ENCODE results near the gene GALNT9.

Gene GALNT9

DNA sequence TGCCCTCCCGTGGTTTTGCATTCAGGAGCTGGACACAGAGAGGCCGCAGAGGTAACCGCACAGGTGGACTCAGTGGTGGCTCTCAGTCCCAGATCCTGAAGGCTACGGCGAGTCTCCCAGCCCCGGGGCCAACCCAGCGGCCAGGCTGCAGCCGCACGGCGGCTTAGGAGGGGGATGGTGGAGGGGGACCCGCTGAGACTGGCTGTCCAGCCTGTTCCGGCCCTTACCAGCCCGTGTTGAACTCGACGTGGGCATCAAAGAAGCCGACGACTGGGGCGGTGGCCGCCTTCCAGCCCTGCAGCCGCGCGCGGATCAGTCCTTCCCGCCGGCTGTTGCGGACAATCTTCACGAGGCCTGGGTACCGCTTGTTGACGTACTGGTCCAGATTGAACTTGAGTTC is 68.7 kb downstream of the GALNT9 start:
- TF ChIP-seq, protein P1, sequence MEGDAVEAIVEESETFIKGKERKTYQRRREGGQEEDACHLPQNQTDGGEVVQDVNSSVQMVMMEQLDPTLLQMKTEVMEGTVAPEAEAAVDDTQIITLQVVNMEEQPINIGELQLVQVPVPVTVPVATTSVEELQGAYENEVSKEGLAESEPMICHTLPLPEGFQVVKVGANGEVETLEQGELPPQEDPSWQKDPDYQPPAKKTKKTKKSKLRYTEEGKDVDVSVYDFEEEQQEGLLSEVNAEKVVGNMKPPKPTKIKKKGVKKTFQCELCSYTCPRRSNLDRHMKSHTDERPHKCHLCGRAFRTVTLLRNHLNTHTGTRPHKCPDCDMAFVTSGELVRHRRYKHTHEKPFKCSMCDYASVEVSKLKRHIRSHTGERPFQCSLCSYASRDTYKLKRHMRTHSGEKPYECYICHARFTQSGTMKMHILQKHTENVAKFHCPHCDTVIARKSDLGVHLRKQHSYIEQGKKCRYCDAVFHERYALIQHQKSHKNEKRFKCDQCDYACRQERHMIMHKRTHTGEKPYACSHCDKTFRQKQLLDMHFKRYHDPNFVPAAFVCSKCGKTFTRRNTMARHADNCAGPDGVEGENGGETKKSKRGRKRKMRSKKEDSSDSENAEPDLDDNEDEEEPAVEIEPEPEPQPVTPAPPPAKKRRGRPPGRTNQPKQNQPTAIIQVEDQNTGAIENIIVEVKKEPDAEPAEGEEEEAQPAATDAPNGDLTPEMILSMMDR (IDR thresholded peaks at IDR 0.05; ENCODE audit: low read depth, low read length), result no peak

DNA sequence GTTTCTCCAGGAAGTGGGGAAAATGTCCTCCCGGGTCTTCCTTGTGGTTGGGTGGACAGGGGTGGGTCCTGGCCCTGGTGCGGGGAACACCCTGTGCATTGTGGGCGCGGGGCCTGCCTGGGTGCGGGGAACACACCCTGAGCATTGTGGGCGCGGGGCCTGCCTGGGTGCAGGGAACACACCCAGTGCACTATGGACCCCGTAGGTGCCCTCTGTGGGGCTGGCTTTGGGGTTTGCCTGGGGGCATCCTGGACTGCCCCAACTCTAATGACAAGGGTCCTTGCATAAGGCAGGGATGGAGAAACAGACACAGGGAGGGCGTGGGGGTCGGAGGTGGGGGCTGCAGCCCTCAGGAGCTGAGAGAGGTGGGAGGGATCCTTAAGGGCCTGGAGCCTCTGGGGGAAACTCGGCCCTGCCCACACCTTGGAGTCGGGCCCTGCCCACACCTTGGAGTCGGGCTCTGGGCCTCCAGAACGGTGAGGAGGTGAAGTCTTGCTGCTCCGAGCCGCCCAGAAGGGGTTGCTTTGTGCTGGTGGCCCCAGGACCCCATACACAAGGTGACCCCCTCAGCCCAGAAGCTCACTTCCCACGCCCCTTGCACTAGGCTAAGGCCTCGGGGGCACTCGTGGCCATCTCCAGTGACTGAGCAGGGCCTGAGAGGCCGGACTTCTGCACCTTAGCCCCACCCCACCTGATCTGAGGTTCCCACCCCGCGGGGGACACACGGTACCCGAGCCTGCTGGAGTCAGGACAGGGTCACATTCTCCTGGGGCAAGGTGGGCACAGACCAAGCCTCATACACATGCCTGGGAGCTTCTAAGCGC is 69.3 kb downstream of the GALNT9 start:
- no peak overlapping the region for H3K4me3 ChIP-seq (ENCODE audit: low read depth, low read length)
- TF ChIP-seq, protein P1 (IDR thresholded peaks at IDR 0.05; ENCODE audit: low read depth, low read length), result no peak

More for the DNA sequence above, 68.7 kb downstream of the GALNT9 start:
- H3K4me3 ChIP-seq (ENCODE audit: low read depth, low read length), result no peak overlapping the region

DNA sequence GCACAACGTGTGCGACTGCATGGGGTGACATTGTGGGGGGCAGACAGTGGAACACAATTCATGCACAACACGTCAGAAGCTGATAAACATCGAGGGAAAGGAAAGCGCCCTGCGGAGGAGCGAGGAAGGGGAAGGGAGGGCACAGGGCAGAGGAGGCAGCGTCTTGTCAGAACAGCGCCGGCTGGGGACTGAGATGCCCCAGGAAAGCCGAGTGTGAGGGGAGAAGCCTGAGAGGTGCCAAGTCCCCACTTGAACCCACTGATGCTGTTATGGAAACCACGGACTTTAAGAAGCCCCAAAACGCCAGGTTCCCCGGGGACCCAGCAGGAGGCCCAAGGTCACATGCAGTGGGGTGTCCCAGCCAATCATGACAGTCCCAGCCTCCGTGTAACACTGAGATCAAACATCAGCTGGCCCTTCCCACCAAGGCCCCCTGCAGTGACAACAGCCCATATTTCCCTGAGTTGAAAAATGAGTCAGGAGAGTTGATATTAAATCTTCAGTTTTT is 70.0 kb downstream of the GALNT9 start:
- H3K4me3 ChIP-seq (ENCODE audit: low read depth, low read length), result no peak overlapping the region
- TF ChIP-seq, protein P1 (IDR thresholded peaks at IDR 0.05; ENCODE audit: low read depth, low read length), result no peak

DNA sequence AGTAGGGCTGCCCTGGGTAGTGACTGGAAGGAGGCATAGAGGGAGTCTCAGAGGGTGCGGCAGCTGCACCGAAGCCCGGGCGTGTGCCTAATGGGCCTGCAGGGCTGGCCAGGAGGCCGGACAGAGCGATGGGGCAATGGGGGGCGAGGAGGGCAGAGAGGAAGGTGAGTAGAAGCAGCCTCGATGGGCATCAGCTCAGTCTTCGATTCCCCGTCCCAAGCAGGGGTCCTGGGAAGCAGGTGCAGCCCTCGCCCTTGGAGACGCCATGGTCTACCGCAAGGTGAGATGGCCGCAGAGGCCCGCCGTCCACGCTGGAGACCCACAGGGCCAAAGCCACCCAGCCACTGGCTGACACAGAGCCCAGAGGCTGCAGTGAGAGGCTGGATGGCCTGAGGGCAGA is 70.8 kb downstream of the GALNT9 start:
- H3K4me3 ChIP-seq (ENCODE audit: low read depth, low read length), result no peak overlapping the region
- TF ChIP-seq, protein P1 (IDR thresholded peaks at IDR 0.05; ENCODE audit: low read depth, low read length), result no peak

DNA sequence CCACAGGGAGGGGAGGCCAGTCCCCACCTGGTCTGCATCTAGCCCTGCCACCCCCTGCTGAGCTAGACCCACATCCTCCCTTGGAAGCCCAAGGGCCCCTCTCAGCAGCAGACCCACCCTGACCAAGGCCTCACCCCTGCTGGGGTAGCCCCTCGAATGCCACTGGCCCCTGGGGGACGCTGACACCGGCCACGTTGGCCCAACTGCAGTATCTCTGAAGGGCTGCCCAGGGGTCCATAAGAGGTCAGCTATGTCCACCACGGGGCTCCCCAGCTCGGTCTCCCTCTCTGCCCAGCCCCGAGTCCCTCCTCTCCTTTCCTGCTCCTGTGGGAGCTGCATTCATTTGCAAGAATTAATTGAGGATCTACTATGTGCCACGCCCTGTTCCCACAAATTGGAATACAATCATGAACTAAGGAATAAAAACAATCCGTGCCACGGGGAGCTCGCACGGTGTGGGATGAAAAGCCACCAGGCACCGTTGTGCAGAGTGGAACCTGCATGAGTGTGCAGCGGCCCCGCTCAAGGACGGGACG is 71.4 kb downstream of the GALNT9 start:
- H3K4me3 ChIP-seq (ENCODE audit: low read depth, low read length), result no peak overlapping the region
- TF ChIP-seq, protein P1 (IDR thresholded peaks at IDR 0.05; ENCODE audit: low read depth, low read length), result no peak

DNA sequence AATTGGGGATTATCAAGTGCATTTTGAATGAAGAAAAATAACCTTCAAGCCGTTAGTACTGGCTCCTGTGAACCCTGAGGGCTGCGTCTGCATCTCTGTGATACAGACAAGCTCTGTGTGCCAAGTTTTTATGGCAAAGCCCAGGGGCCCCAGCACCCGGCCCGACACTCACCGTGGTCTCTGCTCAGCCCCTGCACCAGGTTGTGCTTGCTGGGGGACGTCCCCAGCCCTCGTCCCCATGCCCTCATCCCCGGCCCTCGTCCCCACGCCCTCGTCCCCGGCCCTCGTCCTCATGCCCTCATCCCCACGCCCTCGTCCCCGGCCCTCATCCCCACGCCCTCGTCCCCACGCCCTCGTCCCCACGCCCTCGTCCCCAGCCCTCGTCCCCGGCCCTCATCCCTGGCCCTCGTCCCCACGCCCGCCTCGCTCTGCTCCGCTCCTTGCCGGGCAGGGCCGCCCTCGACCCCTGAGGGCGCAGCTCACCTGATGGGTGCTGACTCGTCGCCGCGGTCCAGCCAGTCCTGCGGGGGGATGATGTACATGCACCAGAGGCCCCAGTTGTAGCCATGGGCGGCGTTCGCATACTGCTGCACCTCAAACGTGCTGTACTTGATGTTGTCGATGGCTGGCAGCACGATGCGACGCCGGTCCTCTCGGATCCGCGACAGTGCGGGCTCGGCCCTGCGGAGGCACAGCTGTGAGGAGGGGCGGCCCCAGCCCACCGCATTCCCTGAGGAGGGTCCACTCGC is 72.0 kb downstream of the GALNT9 start:
- TF ChIP-seq, protein P1 (IDR thresholded peaks at IDR 0.05; ENCODE audit: low read depth, low read length), result no peak
- H3K4me3 ChIP-seq (ENCODE audit: low read depth, low read length), result no peak overlapping the region
